ENCODE data around the gene BLMH. TPM values are rescaled to one million over a fixed set of nuclear protein-coding genes. Genes with fewer than 3 reads are reported as not detected.

The BLMH gene
- total RNA-seq, 1 experiment from 2014 or later = 28.3 TPM

- BruUV-seq (replicated peaks) = no TSS peak
- Mint-ChIP-seq H3K27me3 (ENCODE audit: insufficient read depth, unreplicated experiment) (no peaks in the 10 kb centered on the region), H3K9me3 (ENCODE audit: unreplicated experiment) (no peaks in the 10 kb centered on the region), H3K27ac (ENCODE audit: low read depth, unreplicated experiment) (no peak overlapping the region), H3K4me3 (ENCODE audit: unreplicated experiment) (no peak overlapping the region), H3K36me3 (ENCODE audit: insufficient read depth, unreplicated experiment) (peaks cover 7% of the 10 kb centered on the region), H3K4me1 (ENCODE audit: insufficient read depth, unreplicated experiment) (no peaks in the 10 kb centered on the region)
- TF ChIP-seq CTCF (IDR thresholded peaks at IDR 0.05; ENCODE audit: unreplicated experiment) = no peak
- POLR2A ChIA-PET = no interaction called here
- intact Hi-C loops (cut with micrococcal nuclease) = no loop called here
- CTCF ChIA-PET = no interaction called here
- DNase-seq (ENCODE audit: unreplicated experiment) = no peak
Measured at GRCh38 chr17:30218799-30219198, 72.9 kb downstream of the BLMH start.

GRCh38 chr17:30217746-30218245 lies 73.9 kb downstream of the BLMH start:
- Mint-ChIP-seq H3K27me3 (ENCODE audit: insufficient read depth, unreplicated experiment) (no peaks in the 10 kb centered on the region), H3K4me1 (ENCODE audit: insufficient read depth, unreplicated experiment) (no peaks in the 10 kb centered on the region), H3K27ac (ENCODE audit: low read depth, unreplicated experiment) (no peak overlapping the region), H3K4me3 (ENCODE audit: unreplicated experiment) (no peak overlapping the region), H3K36me3 (ENCODE audit: insufficient read depth, unreplicated experiment) (peaks cover 7% of the 10 kb centered on the region), H3K9me3 (ENCODE audit: unreplicated experiment) (no peaks in the 10 kb centered on the region)
- ChIA-PET CTCF (no interaction called here), POLR2A (no interaction called here)
- BruUV-seq (replicated peaks) = no TSS peak
- DNase-seq (ENCODE audit: unreplicated experiment) = no peak
- no peak for TF ChIP-seq CTCF (IDR thresholded peaks at IDR 0.05; ENCODE audit: unreplicated experiment)
- intact Hi-C loops (cut with micrococcal nuclease) = no loop called here

- DNase-seq (ENCODE audit: unreplicated experiment) = no peak
- H3K36me3 Mint-ChIP-seq (ENCODE audit: insufficient read depth, unreplicated experiment) = peaks cover 7% of the 10 kb centered on the region
- ChIA-PET CTCF (no interaction called here), POLR2A (no interaction called here)
- TF ChIP-seq CTCF (IDR thresholded peaks at IDR 0.05; ENCODE audit: unreplicated experiment) = no peak
- no peaks in the 10 kb centered on the region for H3K27me3 Mint-ChIP-seq (ENCODE audit: insufficient read depth, unreplicated experiment)
- no peak overlapping the region for H3K4me3 Mint-ChIP-seq (ENCODE audit: unreplicated experiment)
- no peaks in the 10 kb centered on the region for H3K9me3 Mint-ChIP-seq (ENCODE audit: unreplicated experiment)
- no peaks in the 10 kb centered on the region for H3K4me1 Mint-ChIP-seq (ENCODE audit: insufficient read depth, unreplicated experiment)
- H3K27ac Mint-ChIP-seq (ENCODE audit: low read depth, unreplicated experiment) = no peak overlapping the region
- no TSS peak for BruUV-seq (replicated peaks)
- intact Hi-C loops (cut with micrococcal nuclease) = no loop called here
Measured at GRCh38 chr17:30217054-30217453, 74.7 kb downstream of the BLMH start.

- peaks cover 9% of the 10 kb centered on the region for H3K27me3 Mint-ChIP-seq (ENCODE audit: insufficient read depth, unreplicated experiment)
- intact Hi-C loops (cut with micrococcal nuclease) = no loop called here
- peaks cover 7% of the 10 kb centered on the region for H3K36me3 Mint-ChIP-seq (ENCODE audit: insufficient read depth, unreplicated experiment)
- DNase-seq (ENCODE audit: unreplicated experiment) = no peak
- POLR2A ChIA-PET = interaction anchor here (0.6 kb wide), 1 partner anchor 892 kb away, joined by 3 read pairs; no protein-coding TSS in a partner anchor
- H3K27ac Mint-ChIP-seq (ENCODE audit: low read depth, unreplicated experiment) = no peak overlapping the region
- TF ChIP-seq CTCF (IDR thresholded peaks at IDR 0.05; ENCODE audit: unreplicated experiment) = no peak
- no peaks in the 10 kb centered on the region for H3K9me3 Mint-ChIP-seq (ENCODE audit: unreplicated experiment)
- H3K4me3 Mint-ChIP-seq (ENCODE audit: unreplicated experiment) = no peak overlapping the region
- no TSS peak for BruUV-seq (replicated peaks)
- CTCF ChIA-PET = interaction anchor here (0.6 to 1.6 kb wide), 2 partner anchors 17 to 124 kb away, joined by 3 to 4 read pairs; no protein-coding TSS in a partner anchor
- H3K4me1 Mint-ChIP-seq (ENCODE audit: insufficient read depth, unreplicated experiment) = no peaks in the 10 kb centered on the region
Measured at GRCh38 chr17:30212750-30213149, 79.0 kb downstream of the BLMH start.

Data from MCF 10A (cell line).